GM19372 (cell line): ENCODE measurements around the gene GGPS1.
"Not testable (repeated sequence)": the region's sequence is repeated elsewhere in the genome, so short reads cannot be mapped to it uniquely, and the experiment has no call there.

Experiments used
- ATAC-seq: cut with Tn5 transposase; IDR thresholded peaks from one replicate; pipeline ENCODE4 v1.9.1; 2021; ENCODE audit warnings: mild to moderate bottlenecking, low read depth, moderate library complexity; ENCODE audit not compliant: unreplicated experiment

The GGPS1 gene

GRCh38 chr1:235328271-235329138 is at the start of gene GGPS1:
Gene GGPS1, plus strand, starts transcription at chr1:235328570. Its CDS starts 6,695 bp downstream, at chr1:235335265.
- peak; percentile 65 for ATAC-seq

GRCh38 chr1:235278915-235279292 is 49.5 kb upstream of the GGPS1 start:
- no peak for ATAC-seq

- ATAC-seq, result no peak
Measured at GRCh38 chr1:235279694-235280093, 48.7 kb upstream of the GGPS1 start.

- no peak for ATAC-seq
Measured at GRCh38 chr1:235280467-235280866, 47.9 kb upstream of the GGPS1 start.

GRCh38 chr1:235283636-235284035 is 44.7 kb upstream of the GGPS1 start:
- not testable (repeated sequence) for ATAC-seq

- no peak for ATAC-seq
Measured at GRCh38 chr1:235284231-235284769, 44.1 kb upstream of the GGPS1 start.

- no peak for ATAC-seq
Measured at GRCh38 chr1:235286667-235287066, 41.7 kb upstream of the GGPS1 start.

- ATAC-seq, result no peak
Measured at GRCh38 chr1:235287208-235287882, 41.0 kb upstream of the GGPS1 start.

GRCh38 chr1:235289859-235290739 is 38.3 kb upstream of the GGPS1 start:
- no peak for ATAC-seq

- ATAC-seq, result no peak
Measured at GRCh38 chr1:235290740-235291502, 37.4 kb upstream of the GGPS1 start.

- no peak for ATAC-seq
Measured at GRCh38 chr1:235291599-235292091, 36.7 kb upstream of the GGPS1 start.

- no peak for ATAC-seq
Measured at GRCh38 chr1:235292790-235293189, 35.6 kb upstream of the GGPS1 start.

GRCh38 chr1:235293322-235293942 is 34.9 kb upstream of the GGPS1 start:
- no peak for ATAC-seq

GRCh38 chr1:235295902-235296350 is 32.4 kb upstream of the GGPS1 start:
- no peak for ATAC-seq

- no peak for ATAC-seq
Measured at GRCh38 chr1:235296729-235297128, 31.6 kb upstream of the GGPS1 start.

GRCh38 chr1:235297579-235297978 is 30.8 kb upstream of the GGPS1 start:
- no peak for ATAC-seq

- ATAC-seq, result no peak
Measured at GRCh38 chr1:235298758-235299157, 29.6 kb upstream of the GGPS1 start.

- no peak for ATAC-seq
Measured at GRCh38 chr1:235299169-235299858, 29.1 kb upstream of the GGPS1 start.

- no peak for ATAC-seq
Measured at GRCh38 chr1:235302143-235302542, 26.2 kb upstream of the GGPS1 start.
